Lower leg skin (tissue), 4 donors: ENCODE measurements around the gene WIPF3. TPM values are rescaled to one million over a fixed set of nuclear protein-coding genes. Genes with fewer than 3 reads are reported as not detected.

Experiments used
- DNase-seq, 2 donors: peaks; one replicate each; pipeline ENCODE4 v3.0.0-alpha.2; 2019; ENCODE audit warnings: low spot score in 2 of 2
- H3K4me3 ChIP-seq: fragments of 200-600 bp; sonication (generic); 2 replicates; pipeline ENCODE4 v1.5.1; 2017; ENCODE audit warnings: mild to moderate bottlenecking, low read depth; ENCODE audit not compliant: poor library complexity, severe bottlenecking
- POLR2A ChIP-seq, 2 donors: fragments of 450-650 bp; IDR thresholded peaks; one replicate each; pipeline ENCODE4 v1.6.1; 2016 to 2017; ENCODE audit warnings: antibody characterized with exemption in 2 of 2, mild to moderate bottlenecking in 1 of 2, moderate library complexity in 1 of 2
- WGBS, 2 donors: methylation state at CpG; one replicate each; pipeline ENCODE4 v1.1.5; 2018; 5-methylcytosine and 5-hydroxymethylcytosine counted together
- intact Hi-C: fragments of 100-400 bp; cut with DNase I; formaldehyde crosslinking; loops from one replicate; pipeline ENCODE4 v1.15.0; 2023; ENCODE audit warnings: low total_unique reads
- total RNA-seq, 4 donors: library from RNA; depleted of rRNA; stranded (reverse); fragments of >200 nt; gene quantifications; one replicate each; pipeline ENCODE4 v1.1.0, GENCODE V29; 2016
- TF ChIP-seq, protein P1 (sequence below), 3 donors: fragments of 450-650 bp; IDR thresholded peaks; one replicate each; pipeline ENCODE4 v1.5.1; 2016; ENCODE audit warnings: antibody characterized with exemption in 3 of 3, mild to moderate bottlenecking in 3 of 3, moderate library complexity in 2 of 3

The WIPF3 gene
- total RNA-seq, 4 donors from 2014 or later = 0.23 to 1.2 (median 0.82) TPM

- TF ChIP-seq POLR2A (IDR thresholded peaks at IDR 0.05) = no peak
- TF ChIP-seq, protein P1, sequence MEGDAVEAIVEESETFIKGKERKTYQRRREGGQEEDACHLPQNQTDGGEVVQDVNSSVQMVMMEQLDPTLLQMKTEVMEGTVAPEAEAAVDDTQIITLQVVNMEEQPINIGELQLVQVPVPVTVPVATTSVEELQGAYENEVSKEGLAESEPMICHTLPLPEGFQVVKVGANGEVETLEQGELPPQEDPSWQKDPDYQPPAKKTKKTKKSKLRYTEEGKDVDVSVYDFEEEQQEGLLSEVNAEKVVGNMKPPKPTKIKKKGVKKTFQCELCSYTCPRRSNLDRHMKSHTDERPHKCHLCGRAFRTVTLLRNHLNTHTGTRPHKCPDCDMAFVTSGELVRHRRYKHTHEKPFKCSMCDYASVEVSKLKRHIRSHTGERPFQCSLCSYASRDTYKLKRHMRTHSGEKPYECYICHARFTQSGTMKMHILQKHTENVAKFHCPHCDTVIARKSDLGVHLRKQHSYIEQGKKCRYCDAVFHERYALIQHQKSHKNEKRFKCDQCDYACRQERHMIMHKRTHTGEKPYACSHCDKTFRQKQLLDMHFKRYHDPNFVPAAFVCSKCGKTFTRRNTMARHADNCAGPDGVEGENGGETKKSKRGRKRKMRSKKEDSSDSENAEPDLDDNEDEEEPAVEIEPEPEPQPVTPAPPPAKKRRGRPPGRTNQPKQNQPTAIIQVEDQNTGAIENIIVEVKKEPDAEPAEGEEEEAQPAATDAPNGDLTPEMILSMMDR (IDR thresholded peaks at IDR 0.05) = no peak
- no peak for DNase-seq
- H3K4me3 ChIP-seq = no peak overlapping the region
- WGBS, 2 donors = 23 to 37% methylated on average over 3 of the region's 3 CpGs
- intact Hi-C loops = no loop called here
These were observed 70.9 kb downstream of the WIPF3 start for GRCh38 chr7:29877196-29877595.

- no peak overlapping the region for H3K4me3 ChIP-seq
- intact Hi-C loops = no loop called here
- 36 to 45% methylated on average over 5 of the region's 5 CpGs for WGBS, 2 donors
- peak in 1 of 2 donors; percentile 28 for DNase-seq
- no peak for TF ChIP-seq POLR2A (IDR thresholded peaks at IDR 0.05)
- TF ChIP-seq, protein P1 (IDR thresholded peaks at IDR 0.05) = no peak
These were observed 71.9 kb downstream of the WIPF3 start for GRCh38 chr7:29878081-29878688.

DNA sequence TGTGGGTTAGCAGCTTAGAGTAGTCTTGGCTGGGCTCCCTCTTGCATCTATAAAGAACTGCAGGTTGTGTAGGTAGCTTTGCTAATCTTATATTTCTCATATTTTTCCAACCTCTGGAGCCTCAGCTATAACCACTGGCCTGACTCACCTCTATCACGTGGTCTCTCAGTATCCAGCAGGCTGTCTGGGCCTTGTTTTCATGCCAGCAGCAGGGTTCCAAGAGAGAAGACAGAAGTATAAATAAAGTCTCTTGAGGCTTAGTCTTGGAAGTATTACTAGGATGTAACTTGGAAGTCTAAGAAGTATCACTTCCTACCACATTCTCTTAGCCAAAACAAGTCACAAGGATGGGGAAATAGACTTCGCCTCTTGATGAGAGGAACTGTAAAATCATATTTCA lies 73.3 kb downstream of the WIPF3 start:
- 57 to 60% methylated on average over 2 of the region's 2 CpGs for WGBS, 2 donors
- DNase-seq = no peak
- intact Hi-C loops = no loop called here
- H3K4me3 ChIP-seq = no peak overlapping the region
- TF ChIP-seq, protein P1 (IDR thresholded peaks at IDR 0.05) = no peak
- TF ChIP-seq POLR2A (IDR thresholded peaks at IDR 0.05) = no peak

DNA sequence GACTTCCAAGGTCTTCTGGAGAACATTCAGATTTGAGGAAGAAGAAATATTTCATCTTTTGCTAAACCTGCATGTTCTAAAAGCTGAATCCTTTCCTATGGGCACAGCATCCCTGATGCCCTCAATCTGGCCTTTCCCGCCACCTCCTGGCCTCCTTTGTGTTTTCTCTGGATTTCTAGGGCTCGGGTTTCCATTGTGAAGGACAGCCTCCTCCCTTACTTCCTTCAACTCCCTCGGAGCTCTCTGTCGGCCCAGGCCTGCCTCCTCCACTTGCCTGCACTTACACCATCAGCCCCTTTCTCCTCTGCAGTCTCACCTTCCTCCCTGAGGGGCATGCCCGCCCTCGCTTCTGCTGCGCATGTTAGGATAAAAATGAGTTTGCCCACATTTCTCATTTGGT lies 75.4 kb downstream of the WIPF3 start:
- TF ChIP-seq, protein P1 (IDR thresholded peaks at IDR 0.05) = no peak
- no peak for TF ChIP-seq POLR2A (IDR thresholded peaks at IDR 0.05)
- DNase-seq = no peak
- H3K4me3 ChIP-seq = no peak overlapping the region
- intact Hi-C loops = no loop called here
- 80 to 86% methylated on average over 7 of the region's 7 CpGs for WGBS, 2 donors

- no peak for TF ChIP-seq POLR2A (IDR thresholded peaks at IDR 0.05)
- TF ChIP-seq, protein P1 (IDR thresholded peaks at IDR 0.05) = no peak
- H3K4me3 ChIP-seq = no peak overlapping the region
- DNase-seq = no peak
- 94 to 95% methylated on average over 1 of the region's 1 CpG for whole genome bisulfite sequencing, 2 donors
- intact Hi-C loops = no loop called here
These were observed 76.2 kb downstream of the WIPF3 start for GRCh38 chr7:29882481-29882880.
